GM21786 (cell line): ENCODE data around the gene FGD4.

Experiments
- ATAC-seq: cut with Tn5 transposase; IDR thresholded peaks from one replicate; pipeline ENCODE4 v1.9.1; 2021; ENCODE audit not compliant: unreplicated experiment

Gene FGD4

DNA sequence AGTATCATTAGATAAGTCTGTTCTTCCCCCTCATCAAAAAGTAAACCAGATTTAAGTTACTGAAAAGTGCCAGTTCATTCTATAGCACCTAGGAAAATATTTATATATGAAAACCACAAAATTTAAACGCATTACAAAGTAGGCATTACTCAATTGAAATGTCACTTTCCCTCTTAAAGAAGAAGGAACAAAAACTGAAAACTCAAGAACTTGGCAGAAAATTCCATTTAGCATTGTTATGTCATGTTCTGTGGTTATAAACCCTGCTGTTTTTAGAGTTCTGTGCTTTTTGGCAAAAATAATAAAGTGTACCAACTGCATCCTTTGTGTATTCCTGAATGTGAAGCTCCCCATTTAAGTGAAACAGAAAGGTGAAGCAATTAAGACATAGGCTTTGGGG lies 3.6 kb downstream of the FGD4 start:
- ATAC-seq = no peak

DNA sequence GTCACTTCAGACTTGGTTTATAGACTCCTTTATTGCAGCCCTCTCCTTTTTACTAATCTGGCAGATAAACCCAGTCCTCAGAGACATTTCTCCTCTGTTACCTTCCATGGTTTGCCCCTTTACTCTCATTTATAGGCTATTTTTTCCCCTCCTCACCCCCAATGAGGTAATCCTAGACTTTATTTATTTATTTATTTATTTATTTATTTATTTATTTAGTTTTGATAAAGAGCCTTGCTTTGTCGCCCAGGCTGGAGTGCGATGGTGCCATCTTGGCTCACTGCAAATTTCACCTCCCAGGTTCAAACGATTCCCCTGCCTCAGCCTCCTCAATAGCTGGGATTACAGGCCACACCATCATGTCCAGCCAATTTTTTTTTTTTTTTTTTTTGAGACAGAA lies 8.4 kb downstream of the FGD4 start:
- no peak for ATAC-seq

DNA sequence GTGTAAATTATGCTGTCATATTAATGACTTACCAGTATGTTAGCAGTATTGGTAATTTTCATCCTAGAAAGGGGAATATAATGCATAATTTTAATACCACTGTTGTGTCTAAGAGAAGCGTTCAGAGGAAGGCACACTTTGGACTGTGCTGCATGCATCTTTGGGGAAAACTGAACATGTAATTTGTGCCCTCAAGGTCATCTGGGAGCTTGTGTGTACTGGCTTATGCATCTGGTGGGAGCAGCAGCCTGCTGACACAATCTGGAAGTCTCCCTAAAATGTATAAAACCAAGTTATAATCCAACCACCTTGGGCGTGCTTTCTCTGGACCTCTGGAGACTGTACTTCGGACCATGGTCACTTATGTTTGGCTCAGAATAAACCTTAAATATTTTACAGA lies 14.1 kb downstream of the FGD4 start:
- no peak for ATAC-seq

DNA sequence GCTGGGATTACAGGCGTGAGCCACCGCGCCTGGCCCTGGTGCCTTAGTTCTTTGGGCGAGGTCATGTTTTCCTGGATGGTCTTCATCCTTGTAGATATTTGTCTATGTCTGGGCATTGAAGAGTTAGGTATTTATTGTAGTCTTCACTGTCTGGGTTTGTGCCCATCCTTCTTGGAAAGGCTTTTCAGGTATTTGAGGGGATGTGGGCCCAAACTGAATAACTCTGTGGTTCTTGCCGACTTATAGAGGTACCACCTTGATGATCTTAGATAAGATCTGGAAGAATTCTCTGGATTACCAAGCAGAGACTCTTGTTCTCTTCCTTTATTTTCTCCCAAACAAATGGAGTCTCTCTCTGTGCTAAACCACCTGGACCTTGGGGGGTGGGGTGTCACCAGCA lies 18.9 kb downstream of the FGD4 start:
- no peak for ATAC-seq

DNA sequence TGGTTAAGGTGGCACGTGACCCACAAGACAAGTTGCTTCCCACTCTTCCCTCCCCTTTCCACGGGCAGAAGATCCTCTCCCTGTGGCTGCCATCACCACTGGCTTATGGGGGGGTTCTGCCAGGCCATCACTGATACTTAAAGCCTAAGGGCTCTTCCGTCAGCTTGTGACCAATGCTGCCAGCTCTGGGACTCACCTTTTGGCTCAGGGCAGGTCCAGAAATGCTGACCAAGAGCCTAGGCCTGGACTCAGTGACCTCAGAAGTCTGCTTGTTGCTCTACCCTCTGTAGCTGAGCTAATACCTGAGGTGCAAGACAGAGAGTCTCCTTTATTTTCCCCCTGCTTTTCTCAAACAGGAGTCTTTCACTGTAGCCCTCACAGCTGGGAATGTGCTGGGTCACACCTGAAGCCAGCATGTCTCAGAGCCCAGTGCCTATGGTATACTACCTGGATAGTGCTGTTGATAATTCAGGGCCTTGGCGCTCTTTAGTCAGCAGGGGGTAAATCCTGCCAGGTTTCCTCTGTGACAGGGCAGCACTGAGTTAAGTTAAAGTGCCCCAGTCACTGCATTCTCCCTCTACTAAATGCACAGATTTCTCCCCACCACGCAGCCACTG lies 19.7 kb downstream of the FGD4 start:
- no peak for ATAC-seq

DNA sequence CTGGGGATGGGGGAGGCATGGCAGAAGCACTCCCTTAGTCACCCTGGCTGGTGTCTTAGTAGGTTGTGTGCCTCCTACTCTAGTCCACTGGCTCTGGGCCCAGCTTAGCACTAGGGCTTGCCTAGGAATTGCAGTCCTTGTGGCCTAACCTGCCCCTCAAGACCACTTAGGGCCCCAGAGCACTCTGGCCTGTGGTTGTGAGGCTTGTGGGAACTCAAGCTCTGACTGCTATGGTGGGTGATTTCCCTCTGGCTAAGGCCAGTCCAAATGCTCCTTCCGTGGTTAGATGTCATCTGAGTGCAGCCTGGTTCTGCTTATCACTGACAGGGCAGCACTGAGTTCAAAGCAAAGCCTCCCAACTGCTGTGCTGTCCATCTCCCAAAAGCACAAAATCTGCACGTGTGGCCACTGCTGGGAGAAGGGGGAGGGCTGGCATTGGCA lies 20.2 kb downstream of the FGD4 start:
- peak; percentile 69 for ATAC-seq

GRCh38 chr12:32420356-32420755 lies 21.0 kb downstream of the FGD4 start:
- no peak for ATAC-seq

GRCh38 chr12:32423559-32423958 lies 24.2 kb downstream of the FGD4 start:
- ATAC-seq = no peak

- ATAC-seq = no peak
Observed at GRCh38 chr12:32431025-32431424, 31.7 kb downstream of the FGD4 start.

GRCh38 chr12:32435921-32436705 lies 36.8 kb downstream of the FGD4 start:
- no peak for ATAC-seq

GRCh38 chr12:32437095-32437515 lies 37.7 kb downstream of the FGD4 start:
- no peak for ATAC-seq

DNA sequence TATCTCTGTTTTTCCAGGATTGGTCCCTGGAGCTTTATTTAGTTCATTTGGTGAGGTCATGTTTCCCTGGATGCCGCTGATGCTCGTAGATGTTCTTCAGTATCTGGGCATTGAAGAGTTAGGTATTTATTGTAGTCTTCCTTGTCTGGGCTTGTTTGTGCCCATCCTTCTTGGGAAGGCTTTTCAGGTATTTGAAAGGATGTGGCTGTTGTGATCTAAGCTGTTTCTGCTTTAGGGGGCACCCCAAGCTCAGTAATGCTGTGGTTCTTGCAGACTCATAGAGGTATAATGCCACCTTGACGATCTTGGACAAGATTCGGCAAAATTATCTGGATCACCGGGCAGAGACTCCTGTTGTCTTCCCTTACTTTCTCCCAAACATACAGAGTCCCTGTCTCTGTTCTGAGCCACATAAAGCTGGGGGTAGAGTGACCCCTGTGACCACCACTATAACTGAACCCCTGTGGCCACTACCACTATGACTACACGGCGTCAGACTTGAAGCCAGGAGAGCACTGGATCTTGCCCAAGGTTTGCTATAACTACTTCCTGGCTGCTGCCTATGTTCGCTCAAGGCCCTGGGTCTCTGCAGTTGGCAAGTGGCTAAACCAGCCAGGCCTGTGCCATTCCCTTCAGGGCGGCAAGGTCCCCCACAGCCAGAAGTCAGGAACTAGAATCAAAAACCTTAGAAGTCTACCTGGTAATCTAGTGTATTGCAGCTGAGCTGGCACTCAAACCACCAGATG lies 40.9 kb downstream of the FGD4 start:
- ATAC-seq = no peak

DNA sequence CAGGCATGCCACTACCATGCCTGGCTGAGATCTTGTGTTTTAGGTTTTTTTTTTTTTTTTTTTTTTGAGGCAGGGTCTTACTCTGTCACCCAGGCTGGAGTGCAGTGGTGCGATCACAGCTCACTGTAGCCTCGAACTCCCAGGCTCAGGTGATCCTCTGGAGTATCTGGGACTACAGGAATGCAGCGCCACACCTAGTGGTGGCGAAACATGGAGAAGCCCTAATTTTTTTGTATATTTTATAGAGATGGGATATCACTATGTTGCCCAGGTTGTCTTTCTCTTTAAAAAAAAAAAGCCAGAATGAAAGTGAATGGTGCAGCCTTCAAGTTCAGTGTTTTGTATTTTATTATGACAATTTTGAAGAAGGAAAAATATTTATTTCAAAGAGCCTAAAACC lies 44.1 kb downstream of the FGD4 start:
- no peak for ATAC-seq

DNA sequence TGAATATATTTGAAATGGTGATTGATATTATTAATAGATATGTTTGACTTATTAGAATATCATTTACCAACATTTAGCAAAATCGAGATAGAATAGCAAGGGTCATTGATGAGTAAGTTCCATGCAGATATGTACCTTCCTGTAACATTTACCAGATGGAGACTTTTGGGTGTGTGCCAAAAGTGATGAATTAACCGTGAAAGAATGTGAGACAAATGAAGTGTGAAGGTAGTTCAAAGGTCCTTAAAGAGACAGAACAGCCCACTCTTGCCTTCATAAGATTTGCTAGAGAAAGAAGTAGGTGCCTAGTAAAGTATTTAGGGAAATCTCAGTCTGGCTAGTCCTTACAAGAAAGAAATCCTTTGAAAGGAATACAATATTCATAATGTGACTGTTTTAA lies 45.5 kb downstream of the FGD4 start:
- ATAC-seq = no peak

DNA sequence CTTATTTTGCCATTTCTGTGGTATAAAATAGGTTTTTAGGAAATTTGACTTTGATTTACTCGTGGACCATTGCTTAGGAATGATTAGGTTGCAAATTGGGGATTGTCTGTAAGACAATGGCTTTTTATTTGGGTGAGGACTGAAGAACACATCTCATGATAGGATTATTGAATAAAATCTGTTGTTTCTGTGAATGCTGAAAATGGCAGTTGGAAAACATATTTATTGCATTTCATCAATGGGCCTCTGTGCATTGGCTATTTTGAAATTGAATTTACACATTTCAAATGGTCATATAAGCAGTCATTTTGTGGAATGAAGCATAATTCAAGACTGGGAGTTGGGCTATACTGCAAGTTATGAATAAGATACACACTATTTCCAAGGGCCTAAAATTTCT lies 46.0 kb downstream of the FGD4 start:
- ATAC-seq = no peak

DNA sequence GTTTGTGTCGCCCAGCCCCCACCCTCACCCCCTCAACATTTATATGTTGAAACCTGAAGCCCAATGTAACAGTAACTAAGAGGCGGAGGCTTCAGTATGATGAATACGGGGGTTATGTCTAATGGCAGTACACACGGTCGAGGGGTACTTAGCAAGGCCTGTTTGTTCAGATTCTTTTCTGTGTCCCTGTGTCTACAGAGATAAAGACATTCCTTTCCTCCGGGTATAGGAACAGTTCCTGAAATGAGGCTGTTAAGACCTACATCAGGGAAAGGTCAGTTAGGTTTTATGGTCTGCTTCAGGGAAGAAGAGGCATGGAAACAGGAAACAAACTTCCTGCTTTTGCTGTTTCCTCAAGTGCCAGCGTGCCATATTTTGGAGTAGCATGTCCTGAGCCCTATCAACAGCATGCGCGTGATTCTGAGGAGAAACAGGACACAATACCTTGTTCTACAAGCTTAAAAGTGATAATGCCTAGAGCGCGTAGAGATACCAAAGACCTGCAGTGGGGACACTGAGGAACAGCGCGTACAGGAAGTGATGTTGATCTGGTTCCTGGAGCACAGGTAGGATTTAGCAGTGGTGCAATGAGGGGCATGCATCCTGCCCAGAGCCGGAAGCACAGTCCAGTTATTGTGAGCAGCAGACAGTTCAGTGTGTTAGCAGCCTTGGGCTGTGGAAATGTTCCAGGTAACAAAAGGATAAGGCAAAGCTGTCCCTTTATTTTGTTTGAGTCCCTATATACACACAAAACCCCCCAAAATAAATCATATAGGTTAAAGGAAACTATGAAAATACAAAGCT lies 47.2 kb downstream of the FGD4 start:
- no peak for ATAC-seq

- ATAC-seq = no peak
Observed at GRCh38 chr12:32448586-32448985, 49.2 kb downstream of the FGD4 start.

DNA sequence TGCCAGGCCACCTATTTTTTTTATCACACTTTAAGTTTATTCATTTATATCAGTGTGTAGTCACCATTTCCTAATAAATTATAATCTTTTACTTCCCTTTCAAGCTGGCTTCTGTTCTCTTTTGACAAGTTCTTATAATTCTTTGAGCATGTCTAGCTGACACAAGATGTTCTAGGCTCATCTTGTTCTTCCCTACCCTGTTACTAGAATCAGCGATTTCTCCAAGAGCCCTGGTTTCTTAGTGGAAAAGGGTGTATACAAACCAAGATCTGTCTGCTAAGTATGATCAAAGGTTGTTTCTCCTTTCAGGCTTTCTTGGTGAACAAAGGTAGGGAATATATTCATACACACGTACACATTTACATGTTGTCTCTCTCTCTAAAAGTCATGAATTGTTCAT lies 51.0 kb downstream of the FGD4 start:
- no peak for ATAC-seq

DNA sequence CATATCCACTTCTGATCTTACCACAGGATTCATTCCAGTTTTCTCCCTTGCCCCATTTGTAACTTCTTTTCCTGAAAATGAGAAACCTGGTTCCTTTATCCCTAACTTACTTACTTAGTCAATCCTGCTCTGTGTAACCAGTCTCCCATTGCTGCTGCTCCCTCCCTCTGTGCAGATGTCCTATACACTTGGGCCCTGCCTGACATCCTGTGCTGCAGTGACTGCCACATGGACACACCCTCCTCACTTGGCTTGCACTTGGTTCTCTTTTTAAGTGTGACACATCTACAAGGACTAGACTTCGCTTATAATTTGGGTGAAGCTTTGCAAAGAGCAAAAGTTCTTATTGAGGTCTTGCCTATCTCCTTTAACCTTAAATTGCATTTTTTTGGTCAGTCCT lies 51.4 kb downstream of the FGD4 start:
- no peak for ATAC-seq

DNA sequence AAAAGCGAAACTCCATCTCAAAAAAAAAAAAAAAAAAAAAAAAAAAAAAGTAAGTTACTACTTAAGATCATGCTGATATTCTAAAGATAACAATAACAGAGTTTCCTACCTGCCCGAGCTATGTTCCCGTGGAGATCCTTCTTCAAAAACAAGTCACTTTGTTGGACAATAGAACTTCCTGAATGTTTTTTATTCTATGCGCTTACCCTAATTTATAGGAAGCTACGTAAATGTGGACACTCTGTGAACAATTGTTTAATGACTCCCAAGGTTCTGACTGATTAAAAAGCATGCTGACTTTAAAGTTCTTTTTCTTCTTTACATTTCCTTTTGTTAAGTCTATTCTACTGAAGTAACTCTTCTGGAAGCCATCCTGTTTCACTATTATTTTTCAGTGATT lies 52.5 kb downstream of the FGD4 start:
- ATAC-seq = no peak

- ATAC-seq = no peak
Observed at GRCh38 chr12:32454075-32454474, 54.7 kb downstream of the FGD4 start.
